DOHH2 (cell line): ENCODE measurements around the gene ZNF462.

Experiments used
- H3F3A ChIP-seq: fragments of 200-600 bp; sonication (generic), shearing (Covaris generic); 2 replicates; pipeline ENCODE4 v1.6.0; 2016; ENCODE audit warnings: antibody characterized with exemption, mild to moderate bottlenecking; ENCODE audit not compliant: control insufficient read depth, insufficient read depth
- H3K27ac ChIP-seq: fragments of 200-600 bp; sonication (generic); 2 replicates; pipeline ENCODE4 v1.5.1; 2014; ENCODE audit warnings: low read depth, mild to moderate bottlenecking, low read length, moderate library complexity
- H3K27me3 ChIP-seq: fragments of 200-600 bp; sonication (generic); 2 replicates; pipeline ENCODE4 v1.6.1; 2014; ENCODE audit warnings: mild to moderate bottlenecking, low read length, mixed read lengths; ENCODE audit not compliant: control insufficient read depth
- H3K36me3 ChIP-seq: fragments of 200-600 bp; sonication (generic); 2 replicates; pipeline ENCODE4 v1.6.1; 2014; ENCODE audit warnings: mild to moderate bottlenecking, low read length, moderate library complexity, mixed read lengths; ENCODE audit not compliant: control insufficient read depth
- H3K4me1 ChIP-seq: fragments of 200-600 bp; sonication (generic); 2 replicates; pipeline ENCODE4 v1.6.1; 2014; ENCODE audit warnings: mild to moderate bottlenecking, low read length, mixed read lengths; ENCODE audit not compliant: control insufficient read depth
- H3K4me2 ChIP-seq: fragments of 200-600 bp; sonication (generic); 2 replicates; pipeline ENCODE4 v1.6.0; 2014; ENCODE audit warnings: mild to moderate bottlenecking, low read length, moderate library complexity
- H3K4me3 ChIP-seq: fragments of 200-600 bp; sonication (generic); 2 replicates; pipeline ENCODE4 v1.5.1; 2014; ENCODE audit warnings: mild to moderate bottlenecking, low read length, mixed read lengths
- H3K79me2 ChIP-seq: fragments of 200-600 bp; sonication (generic); 2 replicates; pipeline ENCODE4 v1.6.1; 2014; ENCODE audit warnings: mild to moderate bottlenecking, low read length, mixed read lengths; ENCODE audit not compliant: control insufficient read depth
- H3K9me2 ChIP-seq: fragments of 200-600 bp; sonication (generic); replicated peaks from 2 replicates; pipeline ENCODE4 v1.6.1; 2014; ENCODE audit warnings: mild to moderate bottlenecking, low read length, mixed read lengths; ENCODE audit not compliant: control insufficient read depth
- H3K9me3 ChIP-seq: fragments of 200-600 bp; sonication (generic); 2 replicates; pipeline ENCODE4 v1.6.1; 2014; ENCODE audit warnings: antibody characterized with exemption, low read length, mixed read lengths; ENCODE audit not compliant: control insufficient read depth, insufficient read depth
- H4K20me1 ChIP-seq: fragments of 200-600 bp; sonication (generic); 2 replicates; pipeline ENCODE4 v1.6.0; 2014; ENCODE audit warnings: low read depth, mild to moderate bottlenecking, antibody characterized with exemption, low read length, moderate library complexity; ENCODE audit not compliant: control insufficient read depth, insufficient read depth
- CTCF ChIP-seq: fragments of 200-600 bp; sonication (generic); IDR thresholded peaks from one replicate; pipeline ENCODE4 v1.5.1; 2014; ENCODE audit warnings: antibody characterized with exemption, mild to moderate bottlenecking, low read depth, low read length; ENCODE audit not compliant: poor library complexity, severe bottlenecking
- EZH2phosphoT487 ChIP-seq: fragments of 200-600 bp; sonication (generic); IDR thresholded peaks from 2 replicates; pipeline ENCODE4 v1.6.1; 2017; ENCODE audit warnings: borderline replicate concordance, mild to moderate bottlenecking, antibody characterized with exemption, low read length, moderate library complexity, mixed read lengths

Gene ZNF462

GRCh38 chr9:106980551-106981101 lies 117.7 kb downstream of the ZNF462 start:
- H3K4me1 ChIP-seq, result peaks cover 12% of the 10 kb centered on the region
- H3K36me3 ChIP-seq, result no peaks in the 10 kb centered on the region
- H3K27ac ChIP-seq, result no peak overlapping the region
- no peaks in the 10 kb centered on the region for H3F3A ChIP-seq
- no peaks in the 10 kb centered on the region for H4K20me1 ChIP-seq
- no peaks in the 10 kb centered on the region for H3K79me2 ChIP-seq
- H3K4me3 ChIP-seq, result no peak overlapping the region
- no peaks in the 10 kb centered on the region for H3K9me3 ChIP-seq
- no peaks in the 10 kb centered on the region for H3K27me3 ChIP-seq
- no peak overlapping the region for H3K4me2 ChIP-seq
- H3K9me2 ChIP-seq, result no peaks in the 10 kb centered on the region
- TF ChIP-seq CTCF (no peak), EZH2phosphoT487 (no peak)

GRCh38 chr9:106981396-106982287 lies 118.7 kb downstream of the ZNF462 start:
- Histone ChIP-seq H3F3A (no peaks in the 10 kb centered on the region), H4K20me1 (no peaks in the 10 kb centered on the region), H3K9me2 (no peaks in the 10 kb centered on the region), H3K4me1 (peaks cover 12% of the 10 kb centered on the region), H3K79me2 (no peaks in the 10 kb centered on the region), H3K9me3 (no peaks in the 10 kb centered on the region), H3K27me3 (no peaks in the 10 kb centered on the region), H3K4me2 (no peak overlapping the region), H3K4me3 (no peak overlapping the region), H3K27ac (no peak overlapping the region), H3K36me3 (no peaks in the 10 kb centered on the region)
- TF ChIP-seq CTCF (no peak), EZH2phosphoT487 (no peak)

GRCh38 chr9:106982636-106983035 lies 119.7 kb downstream of the ZNF462 start:
- H3K9me2 ChIP-seq, result no peaks in the 10 kb centered on the region
- H3K4me3 ChIP-seq, result no peak overlapping the region
- H3K36me3 ChIP-seq, result no peaks in the 10 kb centered on the region
- no peak overlapping the region for H3K27ac ChIP-seq
- H3K4me2 ChIP-seq, result no peak overlapping the region
- peaks cover 12% of the 10 kb centered on the region for H3K4me1 ChIP-seq
- no peaks in the 10 kb centered on the region for H3F3A ChIP-seq
- no peaks in the 10 kb centered on the region for H3K79me2 ChIP-seq
- no peak for TF ChIP-seq CTCF
- TF ChIP-seq EZH2phosphoT487, result no peak
- no peaks in the 10 kb centered on the region for H4K20me1 ChIP-seq
- no peaks in the 10 kb centered on the region for H3K27me3 ChIP-seq
- no peaks in the 10 kb centered on the region for H3K9me3 ChIP-seq
